ENCODE measurements around the gene TBX3.

TBX3 gene

GRCh38 chr12:114668151-114668885, 15.7 kb downstream of the TBX3 start:
- peak; percentile 81 for DNase-seq (ENCODE audit: low read depth)
- peak; percentile 51 for TF ChIP-seq CTCF (IDR thresholded peaks at IDR 0.05; ENCODE audit: low read length, missing control alignments)

GRCh38 chr12:114667669-114668150, 16.3 kb downstream of the TBX3 start:
- peak overlapping the region; percentile 61 for H3K4me3 ChIP-seq (replicated peaks; ENCODE audit: low read depth, low read length)
- no peak for TF ChIP-seq CTCF (IDR thresholded peaks at IDR 0.05; ENCODE audit: low read length, missing control alignments)
- DNase-seq (ENCODE audit: low read depth) = no peak

More at GRCh38 chr12:114668151-114668885, 15.7 kb downstream of the TBX3 start:
- H3K4me3 ChIP-seq (replicated peaks; ENCODE audit: low read depth, low read length) = peak overlapping the region; percentile 61

- H3K4me3 ChIP-seq (replicated peaks; ENCODE audit: low read depth, low read length) = no peak overlapping the region
- TF ChIP-seq CTCF (IDR thresholded peaks at IDR 0.05; ENCODE audit: low read length, missing control alignments) = no peak
- no peak for DNase-seq (ENCODE audit: low read depth)
Observed at GRCh38 chr12:114666746-114667668, 17.0 kb downstream of the TBX3 start.

GRCh38 chr12:114665411-114666260, 18.3 kb downstream of the TBX3 start:
- no peak for TF ChIP-seq CTCF (IDR thresholded peaks at IDR 0.05; ENCODE audit: low read length, missing control alignments)
- no peak for DNase-seq (ENCODE audit: low read depth)
- no peak overlapping the region for H3K4me3 ChIP-seq (replicated peaks; ENCODE audit: low read depth, low read length)

GRCh38 chr12:114664651-114665320, 19.2 kb downstream of the TBX3 start:
- H3K4me3 ChIP-seq (replicated peaks; ENCODE audit: low read depth, low read length) = peak overlapping the region; percentile 5
- no peak for TF ChIP-seq CTCF (IDR thresholded peaks at IDR 0.05; ENCODE audit: low read length, missing control alignments)

More at GRCh38 chr12:114664651-114665320, 19.2 kb downstream of the TBX3 start:
- DNase-seq (ENCODE audit: low read depth) = no peak

Measured in fibroblast of pulmonary artery (primary cell).